Posterior vena cava (tissue), 2 donors: ENCODE measurements around the gene GVQW3. TPM values are rescaled to one million over a fixed set of nuclear protein-coding genes. Genes with fewer than 3 reads are reported as not detected.

ENCODE experiments used
- DNase-seq: peaks from one replicate; pipeline ENCODE4 v3.0.0-alpha.2; 2020; ENCODE audit warnings: low spot score
- intact Hi-C, 2 donors: fragments of 100-400 bp; cut with DNase I; formaldehyde crosslinking; loops; one replicate each; pipeline versions ENCODE4 v1.14.1 to v1.14.2; 2022 to 2023
- total RNA-seq, 2 donors: library from RNA; stranded (reverse); fragmentation: NEBNext Ultra II Directional; extraction: Animal tissue kit (Norgen Biotek cat#: 25700); gene quantifications; one replicate each; pipeline ENCODE4 v1.2.1, GENCODE V29; 2021
- donor health status: DM: yes; HTN: yes; CAD: no.
- donor health status: DM: yes; HTN: yes; CAD: no.

The GVQW3 gene
- total RNA-seq, 2 donors from 2014 or later, result 1.2 to 1.9 TPM

- intact Hi-C loops, result no loop called here
- DNase-seq, result no peak
Measured at GRCh38 chr11:76426660-76427059, 45.5 kb downstream of the GVQW3 start.

- intact Hi-C loops, result loop anchor here in 1 of 2 donors (10.0 kb wide), 1 partner anchor 51 kb away; the partner anchor contains the start of genes GVQW3 and THAP12
- no peak for DNase-seq
Measured at GRCh38 chr11:76436020-76436419, 54.9 kb downstream of the GVQW3 start.

- intact Hi-C loops, result no loop called here
- no peak for DNase-seq
Measured at GRCh38 chr11:76443268-76443980, 62.3 kb downstream of the GVQW3 start.

- no peak for DNase-seq
- intact Hi-C loops, result no loop called here
Measured at GRCh38 chr11:76444065-76444383, 62.9 kb downstream of the GVQW3 start.

- intact Hi-C loops, result no loop called here
- DNase-seq, result peak; percentile 99
Measured at GRCh38 chr11:76444384-76445120, 63.4 kb downstream of the GVQW3 start, which contains the start of gene EMSY. Gene EMSY, plus strand, starts transcription at chr11:76445018. Its CDS starts 1,921 bp downstream, at chr11:76446939.

- intact Hi-C loops, result no loop called here
- peak; percentile 91 for DNase-seq
Measured at GRCh38 chr11:76445121-76446084, 64.3 kb downstream of the GVQW3 start.

GRCh38 chr11:76448506-76448905 is 67.4 kb downstream of the GVQW3 start:
- DNase-seq, result no peak
- intact Hi-C loops, result no loop called here

GRCh38 chr11:76453248-76453647 is 72.1 kb downstream of the GVQW3 start:
- intact Hi-C loops, result no loop called here
- no peak for DNase-seq

- intact Hi-C loops, result no loop called here
Measured at GRCh38 chr11:76455331-76455730, 74.2 kb downstream of the GVQW3 start.

GRCh38 chr11:76455931-76456330 is 74.8 kb downstream of the GVQW3 start:
- DNase-seq, result no peak
- intact Hi-C loops, result no loop called here

More at GRCh38 chr11:76455331-76455730, 74.2 kb downstream of the GVQW3 start:
- no peak for DNase-seq

- no peak for DNase-seq
- intact Hi-C loops, result no loop called here
Measured at GRCh38 chr11:76456571-76456970, 75.4 kb downstream of the GVQW3 start.

Other genes with a start within 250 kb of the GVQW3 start
- 10 to 100 TPM; 39.2 to 59.3 TPM for gene WNT11, start 174.8 kb upstream of the GVQW3 start, total RNA-seq
- 10 to 100 TPM; 37.7 to 39.0 TPM for gene THAP12, start 191 bp upstream of the GVQW3 start, total RNA-seq
- gene EMSY, start 63.7 kb downstream of the GVQW3 start, total RNA-seq, result 10 to 100 TPM; 18.1 to 18.6 TPM